Dermis microvascular lymphatic vessel endothelial cell (primary cell): ENCODE results near the gene COL24A1. TPM values are rescaled to one million over a fixed set of nuclear protein-coding genes. Genes with fewer than 3 reads are reported as not detected.

Source experiments
- DNase-seq, 2 donors: peaks; one replicate each; pipeline versions ENCODE4 v3.0.0 to v3.0.0-alpha.2; 2010; ENCODE audit warnings: low read depth in 2 of 2
- total RNA-seq: library from RNA; depleted of rRNA; stranded (reverse); fragments of >200 nt; gene quantifications from 2 replicates; pipeline ENCODE4 v1.2.1, GENCODE V29; 2014

COL24A1 gene
- total RNA-seq, 1 donor from 2014 or later = under 0.01 TPM

DNA sequence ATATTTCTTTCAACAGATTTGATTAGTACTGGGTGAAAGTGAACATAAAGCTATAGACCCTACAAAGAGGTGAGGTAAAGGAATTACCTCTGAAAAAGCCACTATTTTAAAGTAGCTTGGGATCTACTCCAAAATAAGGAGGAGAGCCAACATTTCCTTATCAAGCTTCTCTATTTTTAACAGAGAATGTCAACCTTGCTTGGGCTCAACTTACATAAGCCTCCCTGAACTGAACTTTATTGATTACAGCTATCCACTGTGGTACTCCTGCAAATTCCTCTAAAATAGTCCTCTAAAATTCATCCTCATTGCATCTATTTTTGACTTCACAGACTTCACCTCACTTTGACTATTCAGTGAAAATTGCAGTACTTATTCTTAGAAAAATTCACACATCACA is 458.7 kb downstream of the COL24A1 start:
- DNase-seq = no peak

- peak; percentile 54 to 74 for DNase-seq
These were observed 463.8 kb downstream of the COL24A1 start for GRCh38 chr1:85692730-85693314.

GRCh38 chr1:85689775-85690404 is 466.7 kb downstream of the COL24A1 start:
- DNase-seq = no peak

DNA sequence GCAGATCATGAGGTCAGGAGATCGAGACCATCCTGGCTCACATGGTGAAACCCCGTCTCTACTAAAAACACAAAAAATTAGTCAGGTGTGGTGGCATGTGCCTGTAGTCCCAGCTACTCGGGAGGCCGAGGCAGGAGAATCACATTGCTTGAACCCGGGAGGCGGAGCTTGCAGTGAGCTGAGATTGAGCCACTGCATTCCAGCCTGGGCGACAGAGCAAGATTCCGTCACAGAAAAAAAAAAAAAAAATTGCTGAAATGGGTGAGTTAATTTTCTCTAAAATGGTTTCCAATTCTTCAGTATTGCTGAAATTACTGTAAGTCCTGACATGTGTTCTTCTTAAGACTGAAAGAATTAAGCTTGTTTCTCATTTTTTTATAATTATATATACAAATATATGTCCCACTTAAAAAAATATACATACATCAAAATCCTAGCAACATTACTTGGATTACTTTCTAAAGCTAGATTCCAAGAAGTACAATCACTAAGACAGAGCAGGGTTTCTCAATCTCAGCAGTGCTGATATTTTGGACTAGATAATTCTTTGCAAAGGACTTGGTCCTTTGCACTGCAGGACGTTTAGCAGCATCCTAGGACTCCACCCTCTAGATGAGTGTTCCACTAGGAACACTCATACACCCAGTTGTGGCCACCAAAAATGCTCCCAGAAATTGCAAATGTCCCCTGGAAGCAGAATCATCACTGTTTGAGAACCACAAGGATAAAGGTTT is 473.1 kb downstream of the COL24A1 start:
- DNase-seq = no peak

DNA sequence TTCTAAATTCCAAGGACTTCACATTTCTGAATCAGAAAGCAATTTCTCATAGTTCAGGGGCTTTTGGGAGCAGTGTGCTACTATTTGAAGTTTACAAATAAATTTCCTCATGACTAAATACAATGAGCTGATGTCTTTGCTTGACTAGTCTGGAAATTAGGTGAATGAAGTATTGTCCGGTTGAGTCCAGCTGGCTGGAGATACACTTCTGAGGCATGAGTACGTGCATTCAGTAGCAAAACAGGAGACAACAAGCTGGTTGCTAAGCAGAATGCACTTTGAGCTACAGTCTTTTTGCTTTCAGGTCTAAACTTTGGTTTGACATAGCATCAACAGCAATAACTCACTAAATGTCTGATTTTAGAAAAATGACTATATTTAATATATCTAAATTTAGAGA is 475.5 kb downstream of the COL24A1 start:
- peak; percentile 28 to 64 for DNase-seq

Other genes with a start within 250 kb of the COL24A1 start
- 22.3 and 27.8 TPM in 2 replicates for gene ODF2L, start 239.6 kb upstream of the COL24A1 start, total RNA-seq